OCI-LY7 (cell line): Measurements from ENCODE around the gene USH1G. TPM values are rescaled to one million over a fixed set of nuclear protein-coding genes. Genes with fewer than 3 reads are reported as not detected.

ENCODE experiments used
- BruUV-seq: library from RNA; stranded (reverse); fragments of 400-500 nt; replicated peaks from 2 replicates; lab custom pipeline; 2021; lab: Mats Ljungman, UMichigan
- CTCF ChIA-PET: fragments of 300-600 bp; sonication (Branson Sonifier 250); formaldehyde crosslinking; loops from one replicate; lab custom pipeline; 2022; ENCODE audit warnings: antibody characterized with exemption; ENCODE audit not compliant: unreplicated experiment; lab: Charles Lee
- POLR2A ChIA-PET: fragments of 300-600 bp; sonication (Branson Sonifier 250); formaldehyde crosslinking; loops from one replicate; lab custom pipeline; 2022; ENCODE audit warnings: antibody characterized with exemption; lab: Charles Lee
- DNase-seq: peaks from one replicate; pipeline ENCODE4 v3.0.0-alpha.2; 2015; ENCODE audit warnings: low spot score
- H2AFZ ChIP-seq: fragments of 200-600 bp; sonication (generic), shearing (Covaris generic); 2 replicates; pipeline ENCODE4 v1.6.1; 2014; ENCODE audit warnings: mild to moderate bottlenecking, antibody characterized with exemption, low read length, moderate library complexity
- H3K27ac ChIP-seq: fragments of 200-600 bp; sonication (generic); 2 replicates; pipeline ENCODE4 v1.5.1; 2014; ENCODE audit warnings: mixed run types, low read depth, mild to moderate bottlenecking, moderate library complexity, low read length, inconsistent platforms; ENCODE audit not compliant: poor library complexity, severe bottlenecking
- H3K36me3 ChIP-seq: fragments of 200-600 bp; sonication (generic); 2 replicates; pipeline ENCODE4 v1.6.1; 2014; ENCODE audit warnings: mild to moderate bottlenecking, antibody characterized with exemption, low read length, moderate library complexity, mixed read lengths; ENCODE audit not compliant: insufficient read depth
- H3K4me1 ChIP-seq: fragments of 200-600 bp; sonication (generic); 2 replicates; pipeline ENCODE4 v1.5.1; 2014; ENCODE audit warnings: mild to moderate bottlenecking, low read length; ENCODE audit not compliant: insufficient read depth, poor library complexity, severe bottlenecking
- H3K4me2 ChIP-seq: fragments of 200-600 bp; sonication (generic); 2 replicates; pipeline ENCODE4 v1.6.1; 2014; ENCODE audit warnings: mild to moderate bottlenecking, low read length
- H3K4me3 ChIP-seq: fragments of 200-600 bp; sonication (generic); 2 replicates; pipeline ENCODE4 v1.5.1; 2014; ENCODE audit warnings: mild to moderate bottlenecking, low read depth, low read length; ENCODE audit not compliant: poor library complexity, severe bottlenecking
- H3K79me2 ChIP-seq: fragments of 200-600 bp; sonication (generic); 2 replicates; pipeline ENCODE4 v1.6.1; 2016; ENCODE audit warnings: low read depth, mild to moderate bottlenecking, low read length, moderate library complexity, mixed read lengths; ENCODE audit not compliant: insufficient read depth
- H3K9me2 ChIP-seq: fragments of 200-600 bp; sonication (generic); 2 replicates; pipeline ENCODE4 v1.6.1; 2016; ENCODE audit warnings: mild to moderate bottlenecking, low read length, mixed read lengths; ENCODE audit not compliant: insufficient read depth
- H3K9me3 ChIP-seq: fragments of 200-600 bp; sonication (generic); 2 replicates; pipeline ENCODE4 v1.6.1; 2014; ENCODE audit warnings: mild to moderate bottlenecking, mixed run types, low read length, mixed read lengths
- H4K20me1 ChIP-seq: fragments of 200-600 bp; sonication (generic); 2 replicates; pipeline ENCODE4 v1.6.1; 2014; ENCODE audit warnings: mild to moderate bottlenecking, antibody characterized with exemption, low read length, moderate library complexity, mixed read lengths; ENCODE audit not compliant: insufficient read depth
- EZH2phosphoT487 ChIP-seq: fragments of 200-600 bp; sonication (generic); IDR thresholded peaks from 2 replicates; pipeline ENCODE4 v1.6.1; 2018; ENCODE audit warnings: low read depth, borderline replicate concordance, mild to moderate bottlenecking, mixed run types, antibody characterized with exemption, low read length, moderate library complexity, mixed read lengths
- intact Hi-C: fragments of 100-400 bp; cut with micrococcal nuclease; formaldehyde crosslinking; loops from one replicate; pipeline ENCODE4 v1.10.0; 2022; ENCODE audit not compliant: unreplicated experiment
- total RNA-seq, 2 experiments: library from RNA; depleted of rRNA in 1 of 2; stranded (reverse); fragments of >200 nt in 1 of 2; shearing (Covaris generic) in 1 of 2; gene quantifications; 2 replicates each; pipeline ENCODE4 v1.2.3, GENCODE V29; 2014 to 2022
- TF ChIP-seq, protein P1 (sequence below): fragments of 200-600 bp; sonication (generic); conservative IDR thresholded peaks from 2 replicates; pipeline ENCODE4 v1.5.1; 2014; ENCODE audit warnings: mild to moderate bottlenecking, antibody characterized with exemption, low read length, moderate library complexity, mixed read lengths

Gene USH1G
- total RNA-seq, 2 experiments from 2014 or later = not detected

DNA sequence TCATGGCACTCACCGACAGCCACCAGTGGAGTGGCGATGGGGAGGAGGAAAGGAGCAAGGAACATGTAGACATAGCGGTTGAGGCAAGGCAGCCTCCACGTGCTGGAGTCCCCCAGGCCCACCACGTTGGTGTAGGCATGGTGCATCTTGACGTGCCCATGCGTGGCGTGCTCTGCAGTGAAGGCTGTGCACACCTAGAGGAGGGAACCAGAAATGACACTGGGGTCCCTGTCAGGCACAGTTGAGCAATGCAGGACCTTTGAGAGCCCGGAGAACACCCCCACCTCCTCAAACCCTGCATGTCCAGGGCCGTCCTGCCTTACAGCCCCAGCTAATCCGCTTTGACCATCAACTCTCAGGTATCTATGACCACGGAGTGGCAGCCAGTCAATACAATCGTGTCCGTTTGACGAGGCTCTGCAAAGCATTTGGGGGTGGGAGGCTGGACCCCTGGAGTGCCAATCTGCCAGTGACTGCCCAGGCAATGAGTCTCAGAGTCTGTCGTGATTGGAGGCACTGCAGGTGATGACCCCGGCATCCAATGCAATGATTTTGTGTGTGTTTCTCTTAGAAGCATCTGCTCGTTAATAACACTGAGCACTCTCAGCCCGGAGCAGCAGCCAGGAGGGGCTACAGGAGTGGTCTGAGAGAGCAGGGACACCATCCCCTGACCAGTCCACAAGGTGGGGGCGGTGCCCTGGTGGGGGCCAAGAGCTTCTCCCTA, 40.4 kb downstream of the USH1G start:
- no peak overlapping the region for H3K4me3 ChIP-seq
- no peaks in the 10 kb centered on the region for H3K9me3 ChIP-seq
- ChIA-PET POLR2A (no interaction called here), CTCF (no interaction called here)
- H3K79me2 ChIP-seq = no peaks in the 10 kb centered on the region
- no peaks in the 10 kb centered on the region for H3K9me2 ChIP-seq
- TF ChIP-seq, protein P1, sequence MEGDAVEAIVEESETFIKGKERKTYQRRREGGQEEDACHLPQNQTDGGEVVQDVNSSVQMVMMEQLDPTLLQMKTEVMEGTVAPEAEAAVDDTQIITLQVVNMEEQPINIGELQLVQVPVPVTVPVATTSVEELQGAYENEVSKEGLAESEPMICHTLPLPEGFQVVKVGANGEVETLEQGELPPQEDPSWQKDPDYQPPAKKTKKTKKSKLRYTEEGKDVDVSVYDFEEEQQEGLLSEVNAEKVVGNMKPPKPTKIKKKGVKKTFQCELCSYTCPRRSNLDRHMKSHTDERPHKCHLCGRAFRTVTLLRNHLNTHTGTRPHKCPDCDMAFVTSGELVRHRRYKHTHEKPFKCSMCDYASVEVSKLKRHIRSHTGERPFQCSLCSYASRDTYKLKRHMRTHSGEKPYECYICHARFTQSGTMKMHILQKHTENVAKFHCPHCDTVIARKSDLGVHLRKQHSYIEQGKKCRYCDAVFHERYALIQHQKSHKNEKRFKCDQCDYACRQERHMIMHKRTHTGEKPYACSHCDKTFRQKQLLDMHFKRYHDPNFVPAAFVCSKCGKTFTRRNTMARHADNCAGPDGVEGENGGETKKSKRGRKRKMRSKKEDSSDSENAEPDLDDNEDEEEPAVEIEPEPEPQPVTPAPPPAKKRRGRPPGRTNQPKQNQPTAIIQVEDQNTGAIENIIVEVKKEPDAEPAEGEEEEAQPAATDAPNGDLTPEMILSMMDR = no peak
- TF ChIP-seq EZH2phosphoT487 = no peak
- H3K27ac ChIP-seq = no peak overlapping the region
- no peaks in the 10 kb centered on the region for H4K20me1 ChIP-seq
- H3K4me2 ChIP-seq = no peak overlapping the region
- no peaks in the 10 kb centered on the region for H3K36me3 ChIP-seq
- intact Hi-C loops = no loop called here
- no peaks in the 10 kb centered on the region for H3K4me1 ChIP-seq
- no peak overlapping the region for H2AFZ ChIP-seq
- BruUV-seq = no TSS peak
- no peak for DNase-seq

DNA sequence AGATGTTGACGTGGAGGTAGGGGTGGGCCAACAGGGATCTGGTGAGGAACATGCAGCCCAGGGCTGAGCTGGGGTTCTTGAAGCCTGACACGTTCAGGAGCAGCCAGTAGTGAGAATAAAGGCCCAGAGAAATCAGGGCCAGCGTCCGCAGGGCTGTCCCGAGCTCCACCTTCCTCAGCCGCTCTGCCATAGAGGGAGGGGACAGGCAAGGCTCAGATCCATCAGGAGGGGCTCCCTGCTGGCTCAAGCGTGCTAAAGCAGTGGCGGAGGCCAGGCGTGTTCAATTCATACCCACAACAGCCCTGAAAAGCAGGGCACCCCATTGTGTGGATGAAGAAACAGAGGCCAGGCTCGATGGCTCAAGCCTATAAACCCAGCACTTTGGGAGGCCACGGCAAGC, 42.0 kb downstream of the USH1G start:
- no peak for TF ChIP-seq EZH2phosphoT487
- TF ChIP-seq, protein P1 = no peak
- no peak overlapping the region for H2AFZ ChIP-seq
- no peak overlapping the region for H3K27ac ChIP-seq
- no peak overlapping the region for H3K4me3 ChIP-seq
- POLR2A ChIA-PET = interaction anchor here (1.0 to 1.2 kb wide), 2 partner anchors 8 to 10 kb away, joined by 3 read pairs; no protein-coding TSS in a partner anchor
- no peak overlapping the region for H3K4me2 ChIP-seq
- no peaks in the 10 kb centered on the region for H3K79me2 ChIP-seq
- no TSS peak for BruUV-seq
- no peaks in the 10 kb centered on the region for H3K36me3 ChIP-seq
- intact Hi-C loops = no loop called here
- H3K9me3 ChIP-seq = no peaks in the 10 kb centered on the region
- no peaks in the 10 kb centered on the region for H4K20me1 ChIP-seq
- no peaks in the 10 kb centered on the region for H3K4me1 ChIP-seq
- no peaks in the 10 kb centered on the region for H3K9me2 ChIP-seq
- CTCF ChIA-PET = no interaction called here
- no peak for DNase-seq

DNA sequence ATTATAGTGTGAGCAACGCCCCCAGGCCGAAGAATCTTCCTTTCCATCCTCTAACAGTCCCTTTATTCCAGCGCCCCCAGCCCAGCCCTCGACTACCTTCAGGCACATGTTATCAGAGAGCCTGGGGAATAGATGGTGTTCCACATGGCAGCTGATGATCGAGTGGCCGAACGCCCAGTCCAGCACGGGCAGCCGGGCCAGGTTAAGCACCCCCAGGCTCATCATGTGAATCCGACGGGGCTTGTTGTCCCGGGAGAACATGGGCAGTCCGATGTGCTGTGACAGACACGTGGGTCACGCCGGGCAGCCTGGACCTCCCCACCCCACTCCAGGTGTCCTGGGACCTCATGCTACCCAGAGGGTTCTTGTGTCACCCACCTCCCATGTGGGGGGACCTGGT, 43.7 kb downstream of the USH1G start:
- intact Hi-C loops = no loop called here

More for the DNA sequence above, 43.7 kb downstream of the USH1G start:
- no peak for TF ChIP-seq EZH2phosphoT487
- TF ChIP-seq, protein P1 = no peak
- Histone ChIP-seq H2AFZ (no peak overlapping the region), H3K4me3 (no peak overlapping the region), H3K9me3 (no peaks in the 10 kb centered on the region), H3K4me2 (no peak overlapping the region), H3K4me1 (peaks cover 5% of the 10 kb centered on the region), H3K9me2 (no peaks in the 10 kb centered on the region), H3K27ac (no peak overlapping the region), H3K36me3 (no peaks in the 10 kb centered on the region), H4K20me1 (no peaks in the 10 kb centered on the region), H3K79me2 (no peaks in the 10 kb centered on the region)
- no peak for DNase-seq
- ChIA-PET POLR2A (no interaction called here), CTCF (no interaction called here)
- no TSS peak for BruUV-seq
